Heart right ventricle (tissue), 16 donors: Measurements from ENCODE around the gene OR2AT4. TPM values are rescaled to one million over a fixed set of nuclear protein-coding genes. Genes with fewer than 3 reads are reported as not detected.

Experiments
- ATAC-seq, 8 donors: fragments of 200-7000 bp; cut with Tn5 transposase; one replicate each; pipeline ENCODE4 v1.9.1; 2020; ENCODE audit warnings: mild to moderate bottlenecking in 8 of 8, moderate library complexity in 8 of 8, moderate number of reproducible peaks in 1 of 8
- DNase-seq, 2 donors: peaks; one replicate each; pipeline ENCODE4 v3.0.0-alpha.2; 2020
- H3K27ac ChIP-seq, 10 donors: fragments of 200-600 bp; sonication (generic) in 2 of 10; one replicate each; pipeline versions ENCODE4 v1.5.0 to v1.8.0; 2020 to 2022; ENCODE audit warnings: mild to moderate bottlenecking in 3 of 10
- H3K27me3 ChIP-seq, 7 donors: fragments of 200-600 bp; one replicate each; pipeline ENCODE4 v1.8.0; 2021 to 2022; ENCODE audit warnings: mild to moderate bottlenecking in 2 of 7
- H3K36me3 ChIP-seq, 9 donors: fragments of 200-600 bp; sonication (generic) in 1 of 9; one replicate each; pipeline versions ENCODE4 v1.5.0 to v1.8.0; 2020 to 2022; ENCODE audit warnings: mild to moderate bottlenecking in 2 of 9
- H3K4me1 ChIP-seq, 9 donors: fragments of 200-600 bp; sonication (generic) in 1 of 9; one replicate each; pipeline versions ENCODE4 v1.5.0 to v1.8.0; 2020 to 2022; ENCODE audit warnings: mild to moderate bottlenecking in 4 of 9
- H3K4me3 ChIP-seq, 10 donors: fragments of 200-600 bp; sonication (generic) in 2 of 10; one replicate each; pipeline versions ENCODE4 v1.5.0 to v1.8.0; 2020 to 2022; ENCODE audit warnings: mild to moderate bottlenecking in 7 of 10, moderate library complexity in 2 of 10
- H3K9me3 ChIP-seq, 11 donors: fragments of 200-600 bp in 10 of 11; sonication (generic) in 2 of 11; one replicate each; pipeline versions ENCODE4 v1.5.0 to v1.8.0; 2013 to 2022; ENCODE audit warnings: mild to moderate bottlenecking in 2 of 11, control low read depth in 1 of 11, moderate library complexity in 1 of 11
- CTCF ChIP-seq, 9 donors: fragments of 200-600 bp; sonication (generic) in 2 of 9; IDR thresholded peaks; one replicate each; pipeline versions ENCODE4 v1.5.0 to v1.8.0; 2021 to 2022; ENCODE audit warnings: antibody characterized with exemption in 9 of 9, mild to moderate bottlenecking in 5 of 9, moderate library complexity in 1 of 9
- WGBS, 2 donors: extraction: QIAGEN DNeasy Blood & Tissue Kit; methylation state at CpG; one replicate each; pipeline ENCODE4 v1.1.7; 2013; ENCODE audit warnings: inconsistent platforms in 1 of 2; 5-methylcytosine and 5-hydroxymethylcytosine counted together
- intact Hi-C, 10 donors: fragments of 100-400 bp; cut with DNase I; formaldehyde crosslinking; loops; one replicate each; pipeline versions ENCODE4 v1.11.1 to v1.14.2; 2022
- polyA plus RNA-seq, 2 donors: library from polyadenylated mRNA; stranded (reverse); fragments of 200-250 nt; gene quantifications; one replicate each; pipeline ENCODE4 v1.2.3, GENCODE V29; 2013
- total RNA-seq, 10 donors: library from RNA; stranded (reverse); fragmentation: NEBNext Ultra II Directional in 3 of 10; extraction: Animal tissue kit (Norgen Biotek cat#: 25700) in 3 of 10; gene quantifications; one replicate each; pipeline versions ENCODE4 v1.2.1 to v1.2.4, GENCODE V29; 2021 to 2023
- donor health status: Arrhythmogenic right ventricular cardiomyopathy.
- donor health status: ischemic (EF 13 %, LVEDD 7.1; RV severe dilation, severe dysfunction).
- donor health status: healthy with polysubstance abuse.
- donor health status: DM: no; HTN: yes; CAD: no.
- donor health status: DM: no; HTN: no; CAD: no.
- donor health status: ischemic (EF 25% LVEDD 6.9; RV normal size, moderate dysfunction).
- donor health status: ischemic (EF 25% LVEDD 5.7; RV mildly dilated, moderate dysfunction).
- donor health status: healthy.
- donor health status: DM: yes; HTN: yes; CAD: no.
- donor health status: Ischemic cardiomyopathy.
- donor health status: ischemic (EF 35%, LVEDD 5.7; RV mildly dilated, moderate dysfunction).
- donor health status: nonischemic (EF 11% LVEDD 7.7; RV severe dilation, severe dysfunction).
- donor health status: DM: yes; HTN: yes; CAD: no.
- donor health status: PGD.
- donor health status: ischemic (EF 29% LVEDD 5.4; RV normal size, mild dysfunction).
- donor health status: nonischemic (EF 23%, LVEDD 6.1; RV moderate dilation, normal function).

Gene OR2AT4
- total and polyA plus RNA-seq, 12 donors = not detected

GRCh38 chr11:75035911-75036565 lies 60.6 kb downstream of the OR2AT4 start:
- TF ChIP-seq CTCF (IDR thresholded peaks at IDR 0.05) = no peak
- H3K9me3 ChIP-seq = no peaks in the 10 kb centered on the region
- no peak for DNase-seq
- H3K36me3 ChIP-seq = no peaks in the 10 kb centered on the region
- no peak for ATAC-seq
- no peak overlapping the region for H3K4me3 ChIP-seq
- intact Hi-C loops = no loop called here
- no peak overlapping the region for H3K27ac ChIP-seq
- 86 to 93% methylated on average over 3 of the region's 3 CpGs for WGBS, 2 donors
- H3K27me3 ChIP-seq = peaks cover 0 to under 1% (median 0%) of the 10 kb centered on the region in 7 donors
- peaks cover 0 to 9% (median 0%) of the 10 kb centered on the region in 9 donors for H3K4me1 ChIP-seq

GRCh38 chr11:75035256-75035655 lies 61.4 kb downstream of the OR2AT4 start:
- ATAC-seq (no peak), DNase-seq (no peak)
- WGBS, 2 donors = 87 to 93% methylated on average over 5 of the region's 5 CpGs
- no peak for TF ChIP-seq CTCF (IDR thresholded peaks at IDR 0.05)
- Histone ChIP-seq H3K27me3 (no peaks in the 10 kb centered on the region), H3K9me3 (no peaks in the 10 kb centered on the region), H3K27ac (no peak overlapping the region), H3K4me3 (no peak overlapping the region), H3K4me1 (peaks cover 0 to 12% (median 0%) of the 10 kb centered on the region in 9 donors), H3K36me3 (no peaks in the 10 kb centered on the region)
- intact Hi-C loops = no loop called here

DNA sequence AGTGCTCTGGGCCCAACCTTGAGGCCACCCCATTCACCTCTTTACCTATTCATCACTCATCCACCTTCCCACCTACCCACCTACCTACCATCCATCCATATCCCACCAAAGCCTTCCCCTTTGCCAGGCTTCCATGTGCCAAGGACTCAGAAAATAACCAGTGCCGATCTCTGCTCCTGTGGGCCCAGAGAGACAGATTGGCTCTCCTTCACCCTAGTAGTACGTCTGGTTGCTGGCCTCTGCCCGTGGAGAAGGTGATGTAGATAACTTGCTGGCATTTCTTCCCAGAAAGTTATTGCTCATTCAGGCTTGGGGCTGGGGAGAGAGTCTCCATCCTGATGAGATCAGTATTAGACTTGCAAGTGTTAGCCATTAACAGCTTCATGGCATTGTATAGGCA lies 62.8 kb downstream of the OR2AT4 start:
- no peaks in the 10 kb centered on the region for H3K27me3 ChIP-seq
- ATAC-seq (no peak), DNase-seq (no peak)
- H3K27ac ChIP-seq = no peak overlapping the region
- 86 to 96% methylated on average over 3 of the region's 3 CpGs for WGBS, 2 donors
- intact Hi-C loops = loop anchor here in 6 of 10 donors (2.0 to 5.0 kb wide), 5 partner anchors 102 to 213 kb away; no protein-coding TSS in a partner anchor
- H3K4me3 ChIP-seq = no peak overlapping the region
- H3K36me3 ChIP-seq = no peaks in the 10 kb centered on the region
- peaks cover 0 to 12% (median 0%) of the 10 kb centered on the region in 9 donors for H3K4me1 ChIP-seq
- TF ChIP-seq CTCF (IDR thresholded peaks at IDR 0.05) = no peak
- H3K9me3 ChIP-seq = no peaks in the 10 kb centered on the region

DNA sequence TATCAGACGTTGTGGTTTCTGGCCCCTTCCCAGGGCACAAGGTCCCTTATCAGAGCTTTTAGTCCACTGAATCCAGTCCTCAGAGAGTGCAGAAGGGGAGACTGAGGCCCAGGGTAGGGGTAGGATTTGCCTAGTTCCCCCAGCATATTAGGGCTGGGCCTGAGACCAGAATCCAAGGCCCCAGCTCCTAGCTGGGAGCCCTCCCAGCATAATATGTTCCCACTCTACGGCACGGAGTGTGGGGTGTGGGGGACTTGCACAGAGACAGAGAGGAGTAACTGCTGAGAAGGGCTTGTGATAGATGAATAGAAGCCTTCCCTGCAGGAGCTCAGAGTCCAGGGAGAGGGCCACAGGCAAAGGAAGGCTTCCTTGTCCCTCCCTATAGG lies 64.1 kb downstream of the OR2AT4 start:
- no peak for TF ChIP-seq CTCF (IDR thresholded peaks at IDR 0.05)
- DNase-seq (no peak), ATAC-seq (no peak)
- WGBS, 2 donors = 83 to 85% methylated on average over 3 of the region's 3 CpGs
- no peaks in the 10 kb centered on the region for H3K9me3 ChIP-seq
- H3K4me3 ChIP-seq = no peak overlapping the region
- H3K27ac ChIP-seq = no peak overlapping the region
- H3K27me3 ChIP-seq = no peaks in the 10 kb centered on the region
- intact Hi-C loops = loop anchor here in 9 of 10 donors (1.0 to 5.0 kb wide), 7 partner anchors 100 to 215 kb away; no protein-coding TSS in a partner anchor
- H3K4me1 ChIP-seq = peaks cover 0 to 12% (median 0%) of the 10 kb centered on the region in 9 donors
- H3K36me3 ChIP-seq = no peaks in the 10 kb centered on the region
